AG04450 (cell line): ENCODE results near the gene GRXCR2. TPM values are rescaled to one million over a fixed set of nuclear protein-coding genes. Genes with fewer than 3 reads are reported as not detected.
"Not testable (repeated sequence)": the region's sequence is repeated elsewhere in the genome, so short reads cannot be mapped to it uniquely, and the experiment has no call there.

Experiments
- CTCF ChIA-PET: fragments of 300-600, 350-600 bp; formaldehyde crosslinking; extraction: SDS; loops from one replicate; lab custom pipeline; 2022; ENCODE audit warnings: antibody characterized with exemption, inconsistent platforms; lab: Charles Lee
- POLR2A ChIA-PET: fragments of 350-600 bp; formaldehyde crosslinking; extraction: SDS; loops from one replicate; lab custom pipeline; 2021; ENCODE audit warnings: antibody characterized with exemption, inconsistent platforms; lab: Yijun Ruan, JAX
- DNase-seq: peaks from one replicate; pipeline ENCODE4 v3.0.0-alpha.2; 2011; ENCODE audit warnings: low read depth, low spot score
- H3K27ac ChIP-seq: one replicate; pipeline ENCODE4 v1.5.1; 2012; ENCODE audit warnings: low read depth, low read length, control low read depth
- H3K27me3 ChIP-seq: one replicate; pipeline ENCODE4 v1.6.0; 2012; ENCODE audit warnings: low read length; ENCODE audit not compliant: control insufficient read depth, insufficient read depth
- H3K4me3 ChIP-seq: 2 replicates; pipeline ENCODE4 v1.5.1; 2011; ENCODE audit warnings: mild to moderate bottlenecking, low read depth, low read length, control low read depth
- H3K9me3 ChIP-seq: 2 replicates; pipeline ENCODE4 v1.5.1; 2012; ENCODE audit warnings: low read length; ENCODE audit not compliant: control insufficient read depth, insufficient read depth
- CTCF ChIP-seq: IDR thresholded peaks from 2 replicates; pipeline ENCODE4 v1.5.1; 2011; ENCODE audit warnings: low read depth, low read length, control low read depth, inconsistent platforms
- polyA plus RNA-seq: library from polyadenylated mRNA; depleted of rRNA; stranded (reverse); fragments of >200 nt; gene quantifications from 2 replicates; pipeline ENCODE4 v1.2.3, GENCODE V29; 2011

GRXCR2 gene
- polyA plus RNA-seq, 1 experiment, result not detected

DNA sequence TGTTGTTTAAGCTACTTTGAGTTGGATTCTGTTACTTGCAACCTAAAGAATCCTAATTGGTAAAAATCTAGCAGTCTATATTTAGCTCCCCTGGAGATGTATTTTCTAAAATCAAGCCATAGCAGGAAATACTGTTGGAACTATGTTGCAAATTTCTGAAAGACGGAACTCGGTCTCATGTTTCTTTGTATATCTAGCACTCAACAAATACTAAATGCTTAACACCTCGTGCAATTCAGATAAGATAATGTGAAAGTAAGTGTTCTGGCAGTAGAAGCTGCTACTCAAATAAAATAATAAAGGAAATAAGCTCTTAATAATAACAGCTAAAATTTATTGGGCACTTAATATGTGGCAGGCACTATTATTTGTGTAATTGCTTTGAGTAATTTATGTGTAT, 26.7 kb downstream of the GRXCR2 start:
- CTCF ChIA-PET, result interaction anchor here (0.8 to 1.7 kb wide), 2 partner anchors 20 to 42 kb away, joined by 3 to 5 read pairs; no protein-coding TSS in a partner anchor
- Histone ChIP-seq H3K9me3 (no peaks in the 10 kb centered on the region), H3K27me3 (no peaks in the 10 kb centered on the region), H3K4me3 (no peak overlapping the region), H3K27ac (no peak overlapping the region)
- DNase-seq, result no peak
- POLR2A ChIA-PET, result no interaction called here
- TF ChIP-seq CTCF, result no peak

DNA sequence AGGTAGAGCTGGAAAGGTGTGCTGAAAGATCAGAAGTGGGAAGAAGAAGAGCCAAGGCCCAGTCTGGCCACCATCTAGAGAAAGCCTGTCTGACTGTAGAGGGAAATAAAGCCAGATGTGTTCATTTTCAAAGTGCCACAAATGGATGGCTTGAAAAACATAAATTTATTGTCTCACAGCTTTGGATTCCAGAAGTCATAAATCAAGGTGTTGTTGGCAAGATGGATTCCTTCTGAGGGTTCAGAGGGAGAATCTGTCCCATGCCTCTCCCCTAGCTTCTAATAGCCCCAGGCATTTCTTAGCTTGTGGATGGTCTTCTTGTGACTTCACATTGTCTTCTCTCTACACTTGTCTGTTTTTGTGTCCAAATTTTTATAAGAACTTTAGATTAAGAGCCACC, 31.5 kb downstream of the GRXCR2 start:
- Histone ChIP-seq H3K27me3 (no peaks in the 10 kb centered on the region), H3K9me3 (no peaks in the 10 kb centered on the region), H3K27ac (no peak overlapping the region), H3K4me3 (no peak overlapping the region)
- ChIA-PET CTCF (interaction anchor here (1.0 to 1.4 kb wide), 2 partner anchors 16 to 209 kb away, joined by 3 to 4 read pairs; no protein-coding TSS in a partner anchor), POLR2A (no interaction called here)
- no peak for DNase-seq
- TF ChIP-seq CTCF, result no peak

DNA sequence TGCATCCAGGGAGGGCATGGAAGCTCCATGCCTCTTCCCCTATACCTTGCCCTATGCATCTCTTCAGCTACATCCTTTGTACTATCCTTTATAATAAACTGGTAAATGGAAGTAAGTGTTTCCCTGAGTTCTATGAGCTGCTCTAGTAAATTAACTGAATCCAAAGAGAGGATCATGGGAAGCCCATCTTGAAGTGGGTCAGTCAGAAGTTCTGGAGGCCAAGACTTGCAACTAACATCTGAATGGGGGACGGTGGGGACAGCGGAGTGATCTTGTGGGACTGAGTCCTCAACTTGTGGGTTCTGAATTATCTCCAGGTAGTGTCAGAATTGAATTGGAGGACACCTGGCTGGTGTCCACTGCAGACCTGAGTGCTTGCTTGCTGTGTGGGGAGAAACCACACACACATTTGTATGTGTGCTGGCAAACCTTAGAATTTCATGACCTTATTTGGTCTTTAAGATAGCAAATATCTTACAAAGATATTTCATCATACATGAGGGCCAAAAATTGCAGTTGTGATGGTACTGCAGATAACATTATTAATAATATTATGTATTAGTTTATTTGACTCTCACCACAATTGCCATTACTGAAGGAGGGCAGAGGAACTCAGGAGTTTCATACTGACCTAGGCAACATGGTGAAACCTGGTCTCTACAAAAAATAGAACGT, 32.2 kb downstream of the GRXCR2 start:
- Histone ChIP-seq H3K9me3 (no peaks in the 10 kb centered on the region), H3K27ac (no peak overlapping the region), H3K4me3 (no peak overlapping the region), H3K27me3 (no peaks in the 10 kb centered on the region)
- ChIA-PET POLR2A (no interaction called here), CTCF (interaction anchor here (1.0 to 1.4 kb wide), 2 partner anchors 15 to 210 kb away, joined by 3 to 4 read pairs; no protein-coding TSS in a partner anchor)
- no peak for TF ChIP-seq CTCF
- no peak for DNase-seq

DNA sequence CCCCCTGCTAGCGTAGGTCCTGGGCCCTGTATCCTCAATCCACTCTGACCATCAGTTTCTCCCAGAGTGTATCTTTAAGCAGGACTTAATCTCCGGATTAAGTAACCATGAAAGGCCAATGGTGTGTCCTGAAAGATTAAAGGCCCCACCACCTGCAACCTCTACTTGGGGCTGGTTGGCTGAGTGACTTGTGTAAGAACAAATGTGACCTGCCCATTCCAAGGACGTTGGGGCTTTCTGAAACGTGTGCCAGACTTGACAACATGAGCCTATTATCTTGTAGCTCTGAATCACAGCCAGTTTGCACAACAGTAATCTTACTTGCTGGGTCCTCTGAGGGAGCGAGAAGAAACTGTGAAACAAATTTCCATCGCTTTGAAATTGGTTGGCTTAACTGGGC, 34.5 kb downstream of the GRXCR2 start:
- no peaks in the 10 kb centered on the region for H3K9me3 ChIP-seq
- CTCF ChIA-PET, result interaction anchor here (1.4 to 2.4 kb wide), 2 partner anchors 12 to 50 kb away, joined by 4 to 7 read pairs; no protein-coding TSS in a partner anchor
- H3K27ac ChIP-seq, result no peak overlapping the region
- POLR2A ChIA-PET, result no interaction called here
- TF ChIP-seq CTCF, result no peak
- H3K27me3 ChIP-seq, result no peaks in the 10 kb centered on the region
- no peak for DNase-seq
- no peak overlapping the region for H3K4me3 ChIP-seq

DNA sequence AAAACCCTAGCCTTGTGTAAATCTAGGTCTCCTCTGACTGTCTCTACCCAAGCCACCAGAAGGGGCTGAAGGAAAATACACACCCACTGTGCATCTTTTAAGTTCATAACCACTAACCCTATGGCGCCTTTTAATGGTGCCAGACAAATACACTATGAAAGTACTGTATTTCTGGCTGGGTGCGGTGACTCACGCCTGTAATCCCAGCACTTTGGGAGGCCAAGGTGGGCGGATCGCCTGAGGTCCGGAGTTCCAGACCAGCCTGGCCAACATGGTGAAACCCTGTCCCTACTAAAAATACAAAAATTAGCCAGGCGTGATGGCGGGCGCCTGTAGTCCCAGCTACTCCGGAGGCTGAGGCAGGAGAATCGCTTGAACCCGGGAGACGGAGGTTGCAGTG, 36.6 kb downstream of the GRXCR2 start:
- H3K27me3 ChIP-seq, DNase-seq, H3K9me3 ChIP-seq, H3K4me3 ChIP-seq, POLR2A ChIA-PET, H3K27ac ChIP-seq: not testable (repeated sequence)
- TF ChIP-seq CTCF, result 0 out of 2 replicates have a peak, but pooled peaks have one; percentile 5
- CTCF ChIA-PET, result interaction anchor here (1.6 to 3.2 kb wide), 2 partner anchors 294 to 1632 kb away, joined by 4 to 7 read pairs; no protein-coding TSS in a partner anchor
